22Rv1 (cell line): ENCODE measurements around the gene RCCD1.
A peak's percentile ranks its signal among the peaks of the same experiment; 100 is the strongest.
"Not testable (repeated sequence)": the region's sequence is repeated elsewhere in the genome, so short reads cannot be mapped to it uniquely, and the experiment has no call there.

Source experiments
- H3K27ac ChIP-seq: fragments of 450-650 bp; 2 replicates; pipeline ENCODE4 v1.5.1; 2017
- CTCF ChIP-seq: fragments of 450-650 bp; IDR thresholded peaks from 2 replicates; pipeline ENCODE4 v1.5.1; 2017; ENCODE audit warnings: mild to moderate bottlenecking
- ZFX ChIP-seq: fragments of 450-650 bp; IDR thresholded peaks from 2 replicates; pipeline ENCODE4 v1.6.1; 2017; ENCODE audit warnings: antibody characterized with exemption, borderline replicate concordance

The RCCD1 gene

GRCh38 chr15:90918835-90919234, 35.8 kb upstream of the RCCD1 start:
- H3K27ac ChIP-seq, result no peak overlapping the region
- TF ChIP-seq ZFX (no peak), CTCF (no peak)

- TF ChIP-seq CTCF (no peak), ZFX (no peak)
- H3K27ac ChIP-seq, result no peak overlapping the region
Measured at GRCh38 chr15:90921887-90922286, 32.8 kb upstream of the RCCD1 start.

GRCh38 chr15:90922712-90923322, 31.9 kb upstream of the RCCD1 start:
- peak overlapping the region; percentile 3; the same call in 1 of the 2 replicates for H3K27ac ChIP-seq

- TF ChIP-seq ZFX (no peak), CTCF (no peak)
- H3K27ac ChIP-seq, result no peak overlapping the region
Measured at GRCh38 chr15:90924375-90924774, 30.3 kb upstream of the RCCD1 start.

- not testable (repeated sequence) for H3K27ac ChIP-seq
Measured at GRCh38 chr15:90926766-90927165, 27.9 kb upstream of the RCCD1 start.

GRCh38 chr15:90928106-90928505, 26.6 kb upstream of the RCCD1 start:
- H3K27ac ChIP-seq, result peak overlapping the region; percentile 97; the same call in 1 of the 2 replicates

- TF ChIP-seq CTCF, result no peak
- TF ChIP-seq ZFX, result no peak
- peak overlapping the region; percentile 97 for H3K27ac ChIP-seq
Measured at GRCh38 chr15:90929246-90930019, 25.3 kb upstream of the RCCD1 start.

- TF ChIP-seq CTCF, result no peak
- TF ChIP-seq ZFX, result no peak
- peak overlapping the region; percentile 97 for H3K27ac ChIP-seq
Measured at GRCh38 chr15:90930861-90931574, 23.7 kb upstream of the RCCD1 start.

- peak overlapping the region; percentile 97 for H3K27ac ChIP-seq
Measured at GRCh38 chr15:90931575-90931827, 23.2 kb upstream of the RCCD1 start.

More at GRCh38 chr15:90931575-90931827, 23.2 kb upstream of the RCCD1 start:
- TF ChIP-seq CTCF (no peak; the same call in 1 of the 2 replicates), ZFX (no peak)
